Activated naive CD8-positive, alpha-beta T cell treated with anti-CD3 and anti-CD28 coated beads, Interleukin-2, amount 50 U/mL, for 16 hours (primary cell): ENCODE measurements around the gene GMDS.

ENCODE experiments used
- DNase-seq: peaks from one replicate; pipeline ENCODE4 v3.0.0-alpha.2; 2020; ENCODE audit warnings: low read depth, low spot score

GMDS gene

DNA sequence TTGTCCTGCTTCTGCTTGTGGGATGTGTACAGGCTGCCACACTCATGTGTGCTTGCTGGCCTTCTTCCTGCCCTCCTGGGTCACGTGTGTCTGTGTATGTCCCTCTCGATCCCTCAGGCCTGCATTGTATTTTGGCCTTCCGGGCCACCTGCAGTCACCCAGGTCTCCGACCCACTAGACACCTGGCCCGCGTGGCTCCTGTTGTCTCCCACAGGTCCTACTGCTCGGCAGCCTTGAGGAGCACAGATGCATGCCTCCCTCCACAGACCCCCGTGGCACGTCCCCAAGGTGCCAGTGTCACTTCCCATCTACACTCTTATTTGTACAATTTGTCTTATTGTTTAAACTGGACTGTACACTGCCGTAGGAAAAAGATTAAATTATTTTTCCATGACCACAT, 592.6 kb downstream of the GMDS start:
- no peak for DNase-seq

DNA sequence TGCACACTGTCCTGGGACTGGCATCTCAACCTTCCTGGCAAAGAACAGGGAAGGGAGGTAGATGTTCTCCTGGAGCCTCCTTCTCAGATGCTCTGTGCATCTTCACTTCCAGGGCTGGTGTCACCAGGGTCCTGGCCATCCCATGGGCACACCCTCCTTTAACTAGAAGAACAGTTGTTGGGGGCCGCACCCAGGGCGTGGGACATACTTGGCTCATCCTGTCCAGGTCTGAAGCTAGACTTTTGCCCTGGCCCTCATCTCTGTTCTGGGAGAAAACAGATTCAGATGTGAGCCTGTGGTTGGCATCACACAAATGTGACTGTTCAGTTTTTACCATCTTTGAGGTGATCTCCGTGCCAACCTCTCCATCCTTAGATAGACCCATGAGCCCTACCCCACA, 594.0 kb downstream of the GMDS start:
- no peak for DNase-seq

DNA sequence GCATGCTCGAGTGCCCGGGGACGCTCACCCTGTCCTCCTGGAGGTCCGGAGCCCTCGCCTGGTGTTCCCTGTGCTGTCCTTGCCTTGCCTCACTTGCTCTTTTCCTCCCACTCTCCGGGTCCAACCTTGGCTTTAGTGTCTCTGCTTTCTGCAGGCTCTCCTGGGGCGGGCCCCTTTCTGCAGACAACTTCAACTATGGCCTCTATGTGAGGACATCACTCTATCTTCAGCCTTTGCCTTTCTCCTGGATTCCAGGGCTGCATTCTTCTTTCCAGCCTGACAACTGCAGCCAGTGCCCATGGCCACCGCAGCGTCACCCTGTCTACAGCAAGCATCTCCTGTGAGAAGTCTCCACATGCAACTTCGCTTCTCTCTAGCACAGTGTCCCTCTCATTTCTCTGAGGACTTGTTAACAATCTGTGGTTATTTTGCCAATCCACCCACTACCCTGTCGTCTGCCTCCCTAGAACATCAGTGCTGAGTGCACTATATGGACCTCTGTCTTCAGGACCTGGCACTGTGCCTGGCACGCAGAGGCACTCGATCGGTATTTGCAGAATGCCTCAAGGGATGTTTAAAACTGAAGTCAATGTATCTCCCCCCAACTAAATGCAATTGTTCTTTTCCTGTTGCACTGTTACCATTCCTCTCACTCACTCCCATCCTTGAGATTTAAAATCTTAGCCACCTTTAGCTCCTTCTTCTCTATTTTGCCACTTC, 599.8 kb downstream of the GMDS start:
- DNase-seq: no peak

DNA sequence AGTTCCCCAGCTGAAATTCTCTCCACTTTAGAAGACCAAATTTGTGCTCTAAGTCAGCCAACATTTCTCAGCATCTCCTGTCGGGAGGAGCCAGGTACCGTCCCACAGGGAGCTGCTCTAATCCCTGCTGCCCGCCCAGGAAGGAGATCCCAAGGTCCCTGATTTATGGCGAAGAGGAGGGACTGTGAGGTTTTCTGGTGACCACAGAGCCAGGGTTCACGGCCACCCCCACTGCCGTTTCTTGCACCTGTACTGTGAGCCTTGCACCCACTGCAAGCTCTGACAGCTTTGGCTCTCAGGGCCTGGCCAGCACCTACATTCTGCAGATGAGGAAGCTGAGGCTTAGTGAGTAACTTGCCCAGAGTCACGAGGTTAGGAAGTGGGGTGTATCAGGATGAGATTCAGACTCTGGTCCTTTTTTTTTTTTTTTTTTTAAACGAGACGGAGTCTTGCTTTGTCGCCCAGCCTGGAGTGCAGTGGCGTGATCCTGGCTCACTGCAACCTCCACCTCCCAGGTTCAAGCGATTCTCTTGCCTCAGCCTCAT, 600.8 kb downstream of the GMDS start:
- DNase-seq: no peak

DNA sequence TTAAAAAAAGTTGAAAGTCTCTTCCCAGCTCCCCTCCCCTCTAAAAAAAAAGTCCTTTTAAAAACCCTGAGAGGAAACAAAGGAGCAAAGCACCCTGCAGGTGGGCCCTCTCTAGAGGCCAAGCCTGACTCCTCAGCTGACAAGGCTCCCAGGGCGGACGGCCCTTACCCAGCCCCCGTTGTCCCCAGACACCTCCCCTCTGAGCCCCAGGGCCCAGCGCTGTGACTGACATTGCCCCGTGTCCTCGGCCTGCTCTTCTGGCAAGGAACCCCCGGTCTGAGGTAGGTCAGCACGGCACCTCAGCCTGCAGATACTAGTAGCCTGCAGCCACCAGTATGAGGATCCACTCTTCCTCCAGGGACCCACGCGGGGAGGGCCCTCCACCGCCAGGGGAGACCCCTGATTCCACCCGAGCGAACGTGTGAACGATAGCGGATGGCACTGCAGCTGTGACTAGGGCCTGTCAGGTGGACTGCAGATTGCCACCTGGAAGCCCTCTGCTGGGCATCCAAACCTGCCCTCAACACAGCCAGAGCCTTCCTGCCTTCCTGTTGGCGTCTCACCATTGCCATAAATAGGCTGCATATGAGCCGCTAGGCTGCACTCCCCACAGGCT, 601.5 kb downstream of the GMDS start:
- no peak for DNase-seq

DNA sequence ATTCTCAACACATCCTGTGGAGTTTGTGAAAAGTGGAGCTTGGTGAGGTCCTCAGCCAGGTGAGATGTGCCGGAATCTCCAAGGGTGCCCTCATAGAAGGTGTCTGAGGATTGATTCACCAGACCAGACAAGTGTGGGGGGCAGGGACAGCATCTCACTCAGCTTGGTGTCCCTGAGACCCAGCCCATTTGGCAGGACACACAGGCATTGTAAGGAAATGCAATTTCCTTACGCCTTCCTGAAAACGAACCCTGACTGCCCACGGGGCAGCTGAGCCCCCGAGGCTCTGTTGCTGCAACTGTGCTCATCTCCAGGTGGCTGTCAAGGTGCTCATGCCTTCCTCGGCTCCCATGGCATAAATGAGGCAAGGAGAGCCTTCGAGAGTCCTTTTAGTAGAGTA, 602.3 kb downstream of the GMDS start:
- no peak for DNase-seq

DNA sequence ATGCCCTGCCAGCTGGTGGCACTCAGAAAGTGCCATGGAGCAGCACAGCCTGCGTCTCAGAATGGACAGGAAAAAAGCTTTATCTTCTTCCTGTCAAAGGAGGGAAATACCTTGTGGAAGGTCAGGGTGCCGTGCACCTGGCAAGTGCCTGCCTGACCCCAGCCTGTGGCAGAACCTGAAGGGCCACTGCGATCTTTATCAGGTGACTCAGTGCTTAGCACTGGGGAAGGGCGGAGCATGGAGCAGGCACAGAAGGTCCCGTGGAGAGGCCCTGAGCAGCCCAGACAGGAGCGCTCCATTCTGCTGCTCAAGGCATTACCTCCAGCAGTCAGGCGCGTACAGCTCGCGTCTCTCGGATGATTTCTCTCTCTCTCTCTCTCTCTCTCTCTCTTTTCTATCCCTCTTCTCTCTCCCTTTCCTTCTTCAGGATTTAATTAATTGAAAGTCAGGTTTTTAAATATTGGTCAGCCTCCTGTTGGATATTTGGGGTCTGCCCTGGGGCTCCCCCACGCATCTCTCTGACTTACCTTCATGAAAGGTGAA, 604.0 kb downstream of the GMDS start:
- no peak for DNase-seq

DNA sequence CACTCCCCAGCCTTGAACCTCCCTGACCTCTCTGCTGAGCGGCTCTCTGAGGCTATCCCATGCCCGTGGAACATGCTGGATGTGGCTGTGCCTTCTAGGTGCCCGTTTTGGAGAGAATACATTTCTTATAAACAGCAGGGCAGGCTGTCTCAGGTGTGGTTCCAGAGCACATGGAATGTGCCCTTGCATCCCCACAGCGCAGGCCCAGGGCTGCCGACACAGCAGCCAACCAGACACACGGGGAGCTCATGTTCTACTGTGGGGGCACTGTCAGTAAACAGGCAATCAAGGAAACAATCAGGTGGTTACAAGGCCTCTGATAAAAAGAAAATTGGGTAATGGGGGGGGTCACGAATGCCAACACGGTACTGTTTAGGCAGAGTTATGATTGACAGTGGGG, 604.9 kb downstream of the GMDS start:
- DNase-seq: no peak

DNA sequence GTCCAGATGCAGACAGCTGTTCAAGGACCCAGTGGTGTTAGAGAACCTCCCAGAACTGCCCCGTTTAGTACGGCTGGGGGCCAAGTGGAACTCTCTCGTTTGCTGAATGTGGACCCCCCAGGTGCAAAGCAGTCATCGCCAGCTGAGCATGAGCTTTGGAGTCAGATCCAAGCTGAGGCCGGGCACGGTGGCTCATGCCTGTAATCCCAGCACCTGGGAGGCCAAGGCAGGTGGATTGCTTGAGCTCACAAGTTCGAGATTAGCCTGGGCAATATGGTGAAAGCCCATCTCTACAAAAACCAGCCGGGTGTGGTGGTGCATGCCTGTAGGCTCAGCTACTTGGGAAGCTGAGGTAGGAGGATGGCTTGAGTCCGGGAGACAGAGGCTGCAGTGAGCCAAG, 606.0 kb downstream of the GMDS start:
- DNase-seq: no peak

DNA sequence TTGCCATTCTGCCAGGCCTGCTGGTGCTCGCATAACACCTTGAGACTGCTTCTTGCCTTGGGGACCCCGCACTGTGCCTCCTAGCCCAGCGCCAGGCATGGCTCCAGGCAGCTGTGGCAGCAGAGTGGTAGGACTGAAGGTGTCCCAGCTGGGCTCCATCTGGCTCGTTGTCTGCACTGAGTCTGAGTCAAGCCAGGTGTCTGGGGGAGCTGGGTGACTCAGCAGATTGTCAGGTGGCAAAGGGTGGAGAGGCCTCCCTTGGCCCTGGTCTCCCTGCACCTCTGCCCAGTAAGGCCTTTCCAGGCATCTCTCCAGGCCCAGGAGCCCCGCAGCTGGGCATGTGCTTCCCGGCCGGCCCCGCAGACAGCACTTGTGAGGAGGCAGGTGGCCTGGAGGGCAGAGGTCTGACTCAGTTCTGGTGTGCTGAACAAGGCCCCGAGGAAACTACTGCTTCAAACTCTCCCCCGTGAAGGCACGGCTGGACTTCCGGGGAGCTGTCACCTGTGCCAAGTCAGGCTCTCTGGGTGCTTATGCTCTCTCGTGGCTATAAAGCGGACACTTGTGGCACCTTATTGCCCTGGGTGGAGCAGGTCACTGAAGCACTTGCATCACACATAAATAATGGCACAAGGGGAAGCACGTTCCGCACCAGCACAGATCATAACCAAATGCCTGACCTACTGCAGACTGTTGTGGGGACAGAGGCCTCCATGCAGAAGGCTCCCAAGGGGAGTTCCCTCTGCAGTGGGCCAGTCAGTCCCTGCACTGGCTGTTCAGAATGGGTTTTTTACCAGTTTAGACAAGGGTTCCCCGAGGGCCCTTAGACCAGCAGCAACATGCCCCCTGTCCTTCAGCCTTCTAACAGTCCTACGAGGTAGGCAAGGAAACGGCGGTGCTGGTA, 608.2 kb downstream of the GMDS start:
- DNase-seq: no peak

DNA sequence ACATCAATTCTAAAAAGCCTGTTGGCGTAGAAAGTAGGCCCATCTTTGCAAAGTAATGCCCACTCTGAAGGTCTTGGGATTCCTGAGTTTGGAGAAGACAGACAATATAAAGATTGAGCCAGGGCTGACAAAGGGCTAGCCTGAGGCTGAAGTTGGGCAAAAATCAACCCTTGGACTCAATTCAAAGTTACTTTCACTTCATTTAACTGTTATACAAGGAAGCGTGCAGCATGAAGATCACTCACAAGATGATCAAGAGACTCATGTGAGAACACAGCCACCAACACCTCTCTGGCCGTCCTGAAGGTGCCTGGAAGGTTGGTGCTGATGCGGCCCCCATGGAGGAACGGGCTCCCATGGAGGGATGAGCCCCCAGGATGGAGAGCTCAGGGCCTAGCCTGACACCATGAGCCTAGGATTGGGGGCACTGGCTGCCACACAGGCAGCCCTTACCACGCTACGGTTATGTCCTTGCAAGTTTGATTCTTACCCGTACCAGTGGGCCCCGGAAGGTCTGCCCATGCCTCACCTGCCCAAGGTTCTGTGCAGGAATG, 609.1 kb downstream of the GMDS start:
- DNase-seq: no peak

DNA sequence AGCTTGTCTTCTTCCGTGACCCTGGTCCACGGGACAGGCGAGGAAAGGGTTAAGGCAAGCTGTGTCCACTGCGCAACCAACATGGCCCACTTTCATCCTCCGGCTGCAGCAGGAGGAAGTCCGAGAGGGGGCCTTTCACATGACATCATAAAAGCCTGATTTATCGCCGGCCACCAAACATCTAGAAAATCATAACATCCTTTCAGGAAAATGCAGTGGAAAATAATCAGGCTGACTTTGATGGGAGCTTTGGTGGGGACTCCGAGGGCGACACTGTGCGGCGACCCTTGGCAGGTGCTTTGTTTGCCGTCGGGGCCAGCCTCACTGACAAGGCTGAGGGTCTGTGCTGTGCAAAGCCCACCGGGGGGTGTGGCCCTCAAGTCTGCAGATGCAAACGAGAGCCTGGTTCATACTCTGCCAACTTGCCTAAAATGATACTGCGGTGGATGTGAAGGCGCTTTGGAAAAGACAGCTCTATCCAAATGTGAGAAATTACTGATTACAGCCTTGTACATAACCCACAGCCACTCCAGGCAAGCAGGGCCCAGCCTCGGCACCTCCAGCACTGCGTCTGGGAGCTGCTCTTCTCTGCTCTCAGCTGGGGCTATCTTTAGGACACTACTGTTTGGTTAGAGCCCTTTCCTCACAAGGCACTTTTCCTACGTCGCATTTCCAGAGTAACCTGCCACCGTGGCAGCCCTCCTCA, 609.9 kb downstream of the GMDS start:
- no peak for DNase-seq

DNA sequence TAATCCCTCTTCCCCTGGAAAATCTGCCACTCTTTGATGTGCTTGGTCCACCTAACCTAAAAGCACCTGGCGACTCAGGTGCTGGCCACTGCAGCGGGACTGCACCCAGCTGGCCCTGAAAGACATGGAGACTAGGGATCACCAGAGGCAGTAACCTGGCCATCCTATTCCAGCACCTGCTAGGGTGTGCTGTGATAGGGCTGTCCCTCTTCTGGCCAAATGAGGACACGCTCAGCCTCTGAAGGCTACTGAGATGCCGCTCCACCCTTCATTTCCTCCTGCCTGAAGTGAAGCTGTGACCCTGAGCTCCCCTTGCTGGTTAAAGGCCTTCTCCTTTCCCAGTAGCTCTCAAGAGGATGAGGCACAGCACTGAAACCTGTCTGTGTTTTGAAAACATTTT, 611.3 kb downstream of the GMDS start:
- DNase-seq: no peak

DNA sequence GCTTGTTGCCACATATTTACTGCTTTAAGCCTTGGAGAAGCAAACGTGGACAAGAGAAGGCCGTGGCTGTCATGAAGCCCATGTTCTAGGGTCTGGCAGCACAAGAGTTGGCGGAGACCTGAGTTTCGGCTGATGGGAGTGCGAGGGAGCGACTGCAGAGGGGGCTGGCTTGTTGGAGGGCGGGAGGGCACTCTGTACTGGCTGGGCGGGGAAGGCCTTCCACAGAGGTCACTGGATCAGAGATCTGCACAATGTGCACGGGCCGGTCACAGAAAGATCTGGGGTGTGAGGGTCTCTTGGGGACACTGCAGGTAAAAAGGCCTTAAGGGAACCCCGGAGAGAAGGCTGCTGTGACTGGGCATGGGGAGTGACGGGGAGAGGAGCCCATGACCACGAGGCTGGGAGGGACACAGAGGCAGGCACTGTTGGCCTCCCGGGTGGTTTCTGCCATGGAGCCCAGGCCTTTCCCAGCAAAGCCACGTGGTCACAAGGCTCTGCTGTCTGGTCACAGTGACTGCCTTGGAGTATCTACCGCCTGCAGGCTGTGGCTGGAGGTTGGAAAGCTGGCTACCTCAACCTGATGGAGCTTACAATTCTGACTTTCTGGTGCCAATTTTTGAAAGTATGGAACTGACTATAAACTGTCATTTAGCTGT, 611.9 kb downstream of the GMDS start:
- DNase-seq: no peak

DNA sequence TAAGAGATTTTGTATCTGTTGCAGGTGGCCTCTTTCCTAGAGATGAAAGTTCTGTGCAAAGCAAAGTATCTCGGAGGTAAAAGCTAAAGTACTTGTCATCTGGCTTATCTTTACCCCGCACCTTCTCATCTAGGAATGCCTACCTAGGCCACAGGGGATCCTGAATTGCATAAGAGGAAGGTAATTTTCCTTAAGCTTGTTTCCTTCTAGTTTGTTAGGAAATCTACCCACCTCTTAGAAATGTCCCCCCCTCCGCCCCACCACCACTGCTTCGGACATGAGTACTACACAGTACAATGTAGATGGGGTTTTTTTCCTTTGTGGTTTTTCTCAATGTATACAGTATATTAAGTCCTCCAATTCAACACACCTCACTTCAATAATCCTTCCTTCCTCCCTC, 614.2 kb downstream of the GMDS start:
- DNase-seq: no peak

DNA sequence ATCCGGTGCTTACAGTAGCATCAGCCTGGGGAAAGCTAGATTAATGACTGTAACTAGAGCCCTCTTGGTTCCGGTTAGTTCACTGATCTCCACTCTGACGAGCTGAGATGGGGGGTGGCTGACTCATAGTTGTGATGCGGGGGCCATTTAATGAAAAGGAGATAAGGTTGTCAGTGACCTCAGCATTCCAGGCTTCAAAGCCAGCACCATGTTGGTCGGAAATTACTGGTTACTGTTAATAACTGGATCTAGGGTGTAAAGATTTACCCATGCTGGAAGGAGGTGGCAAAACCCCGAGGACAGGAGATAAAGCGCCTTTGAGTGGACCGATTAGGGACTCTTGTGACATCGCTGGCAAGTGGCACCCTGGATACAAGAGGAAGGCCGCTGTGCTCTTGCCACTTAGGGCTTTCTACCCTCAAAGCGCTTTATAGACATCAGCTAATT, 614.6 kb downstream of the GMDS start:
- no peak for DNase-seq

DNA sequence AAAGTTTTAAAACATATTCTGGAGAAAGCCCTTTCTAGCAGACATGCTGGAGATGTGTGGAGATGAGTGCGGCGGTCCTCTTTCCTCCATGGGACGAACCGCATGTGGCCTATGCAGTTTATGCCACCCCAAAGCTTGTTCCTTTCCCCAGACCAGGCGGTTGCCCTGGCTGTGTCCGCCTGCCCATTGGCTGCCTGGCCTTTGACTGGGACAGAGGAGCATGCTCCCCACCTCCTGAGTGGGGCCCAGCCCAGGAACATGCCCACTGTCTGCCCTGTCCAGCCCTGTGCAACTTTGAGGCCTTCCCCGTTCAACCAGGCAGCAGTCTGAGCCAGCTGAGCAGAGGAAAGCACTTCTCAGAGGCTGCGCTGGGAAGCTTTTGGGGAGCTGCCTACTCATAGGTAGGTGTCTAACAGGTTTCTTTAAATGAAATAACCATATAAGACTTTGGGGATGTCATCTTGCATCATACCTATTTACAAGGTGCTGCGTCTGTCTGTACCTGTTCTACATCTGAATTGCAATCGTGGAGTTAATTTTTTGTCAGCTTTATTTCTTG, 615.1 kb downstream of the GMDS start:
- DNase-seq: no peak

DNA sequence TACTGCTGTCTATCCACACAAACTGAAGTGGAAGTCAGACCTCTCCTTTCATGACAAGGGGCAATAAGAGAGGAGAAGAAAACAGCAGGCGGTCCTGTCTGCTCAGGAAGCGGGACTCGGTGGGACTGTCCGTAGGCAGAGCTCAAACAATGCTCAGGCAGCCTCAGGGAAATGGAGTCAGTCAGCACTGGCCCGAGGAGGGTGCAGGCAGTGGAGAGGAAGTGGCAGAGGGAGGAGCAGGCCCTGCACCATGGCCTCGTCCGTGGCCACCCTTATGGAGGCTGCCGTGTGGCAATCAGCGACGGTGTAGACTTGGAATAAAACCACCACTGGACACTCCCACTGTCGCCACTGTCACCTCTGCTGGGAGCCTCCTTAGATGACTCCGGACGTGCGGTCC, 616.1 kb downstream of the GMDS start:
- DNase-seq: no peak

DNA sequence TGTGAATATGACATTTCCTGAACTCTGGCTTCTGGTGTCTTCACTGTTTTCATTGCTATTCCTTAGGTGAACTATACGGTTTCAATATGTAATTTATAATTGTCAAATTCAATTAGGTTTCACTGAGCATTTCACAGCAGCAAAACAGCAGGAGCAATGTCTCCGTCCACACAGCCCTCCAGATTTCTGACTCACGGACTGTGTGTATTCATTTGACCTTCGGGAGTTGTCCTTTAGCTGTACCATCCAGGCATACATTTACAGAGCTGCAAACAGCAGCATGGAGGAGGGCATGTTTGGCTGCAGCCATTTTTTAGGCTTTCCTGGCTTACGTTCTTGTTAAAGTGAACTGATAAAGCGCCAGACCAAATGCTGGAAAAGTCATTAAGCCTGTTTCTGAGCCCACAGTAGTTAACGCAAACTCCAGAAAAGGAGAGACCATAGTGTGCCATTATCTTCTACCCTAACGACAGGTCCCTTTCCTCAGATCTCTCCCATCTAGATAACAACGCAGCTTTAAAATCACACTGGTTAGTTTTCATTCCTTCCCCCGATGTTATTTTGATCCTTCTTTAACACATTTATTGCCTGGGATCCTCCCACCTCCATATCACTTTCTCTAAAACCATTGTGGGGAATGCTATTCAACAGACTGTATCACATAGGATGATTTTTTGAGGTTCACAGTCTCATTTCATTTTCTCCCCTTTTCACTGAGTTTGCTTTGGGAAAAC, 617.4 kb downstream of the GMDS start:
- DNase-seq: no peak

DNA sequence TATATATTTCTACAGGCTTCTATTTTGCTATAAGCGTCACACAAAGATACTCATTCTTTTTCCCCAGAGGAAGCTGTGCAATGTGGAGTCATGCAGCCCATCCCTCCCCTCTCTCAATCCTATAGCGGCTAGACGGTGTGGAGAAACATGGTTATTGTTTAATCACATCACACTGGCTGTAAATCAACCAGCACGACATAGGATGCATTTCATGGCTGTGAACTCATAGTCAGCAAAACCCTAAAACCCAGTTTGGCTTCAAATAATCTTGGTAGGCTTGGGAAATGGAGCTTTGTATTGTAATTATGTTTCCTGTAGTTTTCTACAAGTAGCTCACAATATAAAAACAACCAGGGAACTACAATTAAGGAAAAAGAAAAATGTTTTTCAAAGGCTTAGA, 618.9 kb downstream of the GMDS start:
- DNase-seq: no peak
